Activated T-cell treated with anti-CD3 and anti-CD28 coated beads for 4 hours (primary cell): Measurements from ENCODE around the gene LIPI.
"Not testable (repeated sequence)": the region's sequence is repeated elsewhere in the genome, so short reads cannot be mapped to it uniquely, and the experiment has no call there.

Source experiments
- DNase-seq: peaks from one replicate; pipeline ENCODE4 v3.0.0-alpha.2; 2020

Gene LIPI

GRCh38 chr21:14210738-14211137 is at the start of gene LIPI:
Gene LIPI (minus strand): TSS chr21:14210955. CDS start chr21:14210845, 110 bp downstream.
- no peak for DNase-seq

GRCh38 chr21:14260174-14260764 is 49.5 kb upstream of the LIPI start:
- no peak for DNase-seq

DNA sequence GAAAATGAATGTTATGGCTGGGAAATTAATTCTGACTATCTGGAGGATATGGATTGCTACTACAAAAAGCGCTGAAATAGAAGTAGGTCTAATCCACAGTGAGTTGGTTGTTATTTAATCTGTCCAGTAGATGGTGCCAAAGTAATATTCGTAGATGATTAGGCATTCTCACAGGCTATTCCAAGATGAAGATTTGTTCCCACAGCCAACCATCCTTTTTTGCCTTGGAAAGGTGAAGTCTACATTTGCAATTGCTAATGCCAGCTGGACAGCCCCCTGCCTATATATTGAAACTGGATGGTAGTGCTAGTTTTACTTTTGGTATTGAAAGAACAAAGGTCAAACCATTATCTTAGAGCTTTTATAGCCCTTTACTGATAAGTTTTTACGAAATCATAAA is 49.0 kb upstream of the LIPI start:
- DNase-seq, result no peak

DNA sequence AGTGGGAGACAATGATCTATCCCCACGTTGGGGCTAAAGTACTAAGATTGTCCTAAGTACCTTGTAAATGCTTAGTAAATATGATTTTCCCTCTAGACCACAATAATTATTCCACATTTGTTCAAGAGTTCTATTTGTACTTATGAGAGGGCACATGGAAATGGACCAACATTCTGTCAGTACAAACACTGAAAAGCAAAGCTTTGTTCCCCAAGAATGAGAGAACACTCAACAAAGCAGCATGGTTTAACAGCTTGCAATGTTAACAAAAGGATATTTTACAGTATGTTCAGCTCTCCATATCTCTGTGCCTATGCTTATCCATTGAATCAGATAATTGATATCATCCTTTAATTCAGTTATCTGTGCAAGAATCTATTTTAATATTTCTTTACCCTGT is 40.6 kb upstream of the LIPI start:
- no peak for DNase-seq

DNA sequence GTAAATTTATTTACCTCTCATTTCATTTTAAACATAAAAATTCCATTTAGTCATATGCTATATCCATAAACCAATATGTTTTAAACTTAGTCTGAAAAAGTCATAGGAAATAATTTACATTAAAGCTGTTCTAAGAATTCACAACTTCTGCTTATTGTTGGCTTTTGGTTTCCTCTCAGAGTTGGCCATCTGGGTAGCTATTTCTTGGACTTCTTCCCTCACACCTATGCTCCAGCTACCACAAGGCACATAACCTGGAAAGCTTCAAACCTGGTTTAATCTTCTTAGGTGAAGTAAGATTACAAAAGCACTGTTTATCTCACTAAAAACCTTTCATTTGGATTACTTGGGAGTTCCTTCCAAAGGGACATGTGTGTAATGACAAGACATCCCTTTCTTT is 35.0 kb upstream of the LIPI start:
- DNase-seq, result no peak

DNA sequence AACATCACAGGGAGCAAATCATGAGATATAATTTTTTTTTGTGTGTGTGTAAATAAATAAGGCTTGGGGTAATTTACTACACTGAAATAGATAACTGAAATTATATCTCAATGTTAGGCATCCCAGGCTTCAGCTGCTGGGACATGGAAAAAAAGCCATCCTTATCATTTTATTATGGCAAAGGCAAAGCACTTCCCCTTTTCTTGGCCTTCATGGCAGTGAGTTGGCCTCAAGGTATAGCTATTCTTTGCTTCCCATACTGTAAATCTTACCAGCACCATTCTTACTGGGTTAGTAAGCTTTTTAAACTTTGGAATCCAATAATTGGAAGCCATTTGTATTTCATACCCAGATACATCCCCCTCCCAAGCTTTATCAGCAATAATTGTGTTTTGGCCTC is 34.2 kb upstream of the LIPI start:
- no peak for DNase-seq

- DNase-seq, result no peak
These were observed 33.1 kb upstream of the LIPI start for GRCh38 chr21:14243874-14244273.

DNA sequence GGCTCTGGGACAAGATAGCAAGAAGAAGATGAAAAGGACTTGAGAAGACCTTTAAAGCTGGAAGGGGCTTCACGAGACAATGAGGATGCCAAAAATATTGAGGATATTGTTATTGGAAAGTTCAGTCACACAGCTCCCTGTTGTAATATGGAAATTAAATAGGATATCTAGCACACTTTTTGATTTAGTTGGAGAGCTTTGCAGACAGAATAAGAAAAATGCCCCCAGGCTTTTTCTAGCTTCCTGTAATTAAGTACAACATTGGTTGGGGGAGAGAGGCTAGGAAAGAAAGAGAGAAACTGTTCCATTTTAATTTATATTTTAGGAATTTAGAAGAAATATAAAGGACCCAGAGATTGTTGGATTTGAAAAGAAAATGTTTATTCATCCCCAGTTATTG is 32.7 kb upstream of the LIPI start:
- DNase-seq, result no peak

DNA sequence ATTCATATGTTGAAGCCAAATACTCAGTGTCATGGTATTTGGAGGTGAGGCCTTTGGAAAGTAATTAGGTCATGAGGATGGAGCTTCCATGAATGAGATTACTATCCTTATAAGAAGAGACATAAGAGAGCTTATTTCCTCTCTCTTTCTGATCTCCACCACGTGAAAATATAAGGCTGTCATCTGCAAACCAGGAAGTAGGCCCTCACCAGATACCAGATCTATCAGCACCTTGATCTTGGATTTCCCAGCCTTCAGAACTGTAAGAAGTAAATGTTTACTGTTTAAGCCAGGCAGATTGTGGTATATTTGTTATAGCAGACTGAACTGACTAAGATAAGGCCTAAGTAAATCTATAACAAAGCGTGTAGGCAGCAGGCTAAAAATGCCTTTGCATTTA is 30.5 kb upstream of the LIPI start:
- DNase-seq, result no peak

DNA sequence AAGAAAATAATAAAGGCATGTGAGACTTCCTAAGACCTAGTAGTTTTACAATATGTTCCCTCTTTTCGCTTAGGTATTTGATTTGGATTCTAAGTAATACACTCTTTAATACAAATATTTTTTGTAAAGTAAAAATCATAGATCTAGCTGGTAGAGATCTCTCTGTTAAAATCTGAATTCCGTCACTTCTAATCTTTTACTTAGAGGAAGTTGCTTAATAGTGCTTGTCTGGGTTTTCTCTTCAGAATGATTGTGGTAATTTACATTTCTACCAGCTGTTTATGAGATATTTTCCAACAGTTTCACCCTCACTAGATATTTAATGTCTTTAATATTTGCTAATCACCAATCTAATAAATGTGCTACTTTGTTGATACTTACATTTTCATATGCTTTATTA is 28.5 kb upstream of the LIPI start:
- no peak for DNase-seq

DNA sequence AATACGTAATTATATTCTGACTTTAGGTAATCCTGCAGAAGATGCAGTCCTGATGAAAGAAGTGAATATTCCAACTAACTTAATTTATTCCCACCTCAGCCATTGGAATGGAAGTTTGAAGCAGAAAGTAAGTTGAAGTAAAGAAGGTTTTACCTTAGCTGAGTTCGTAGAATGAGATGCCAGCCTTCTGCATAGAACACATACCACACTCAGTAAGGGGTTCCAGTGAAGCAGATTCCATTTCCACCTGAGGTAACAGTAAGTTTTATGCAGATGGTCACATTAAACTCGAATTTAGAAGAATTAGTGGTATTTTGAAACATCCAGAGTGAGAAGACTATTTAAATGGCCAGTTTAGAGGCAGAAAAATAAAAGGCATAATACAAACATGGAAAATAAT is 25.4 kb upstream of the LIPI start:
- no peak for DNase-seq

DNA sequence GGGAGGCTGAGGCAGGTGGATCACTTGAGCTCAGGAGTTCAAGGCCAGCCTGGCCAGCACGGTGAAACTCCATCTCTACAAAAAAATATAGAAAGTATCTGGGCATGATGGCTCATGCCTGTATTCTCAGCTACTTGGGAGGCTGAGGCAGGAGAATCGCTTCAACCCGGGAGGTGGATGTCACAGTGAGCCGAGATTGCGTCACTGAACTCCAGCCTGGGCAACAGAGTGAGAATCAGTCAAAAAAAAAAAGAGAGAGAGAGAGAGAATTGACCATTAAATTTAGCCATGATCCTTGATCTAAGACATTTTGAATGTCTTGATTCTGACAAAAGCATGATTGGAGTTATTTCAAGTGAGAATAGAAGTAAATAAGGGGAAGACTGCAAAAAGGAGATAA is 24.3 kb upstream of the LIPI start:
- DNase-seq, result no peak

DNA sequence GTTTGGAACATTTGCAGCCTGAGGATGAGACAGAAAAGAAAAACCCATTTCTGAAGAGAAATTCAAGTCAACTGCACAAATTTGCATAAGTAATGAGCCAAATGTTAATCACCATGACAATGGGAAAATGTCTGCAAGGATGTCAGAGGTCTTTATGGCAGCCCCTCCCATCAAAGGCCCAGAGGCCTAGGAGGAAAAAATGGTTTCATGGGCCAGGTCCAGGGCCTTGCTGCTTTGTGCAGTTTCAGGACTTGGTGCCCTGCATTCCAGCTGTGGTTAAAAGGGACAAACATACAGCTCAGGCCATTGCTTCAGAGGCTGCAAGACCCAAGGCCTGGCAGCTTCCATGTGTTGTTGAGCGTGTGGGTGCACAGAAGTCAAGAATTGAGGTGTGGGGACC is 18.6 kb upstream of the LIPI start:
- DNase-seq, result no peak

DNA sequence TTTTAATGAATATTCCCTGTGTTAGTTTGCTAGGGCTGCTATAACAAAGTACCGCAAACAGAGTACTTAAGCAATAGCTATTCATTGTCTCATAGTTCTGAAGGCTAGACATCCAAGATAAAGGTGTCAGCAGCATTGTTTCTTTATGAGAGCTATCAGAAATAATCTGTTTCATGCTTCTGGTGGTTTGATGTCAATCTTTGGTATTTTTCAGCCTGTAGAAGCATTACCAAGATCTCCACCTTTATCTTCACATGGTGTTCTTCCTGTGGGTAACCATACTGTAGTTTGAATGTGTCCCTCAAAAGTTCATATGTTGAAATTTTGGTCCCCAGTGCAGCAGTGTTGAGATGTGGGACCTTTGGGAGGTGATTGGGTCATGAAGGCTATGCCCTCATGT is 12.6 kb upstream of the LIPI start:
- no peak for DNase-seq

DNA sequence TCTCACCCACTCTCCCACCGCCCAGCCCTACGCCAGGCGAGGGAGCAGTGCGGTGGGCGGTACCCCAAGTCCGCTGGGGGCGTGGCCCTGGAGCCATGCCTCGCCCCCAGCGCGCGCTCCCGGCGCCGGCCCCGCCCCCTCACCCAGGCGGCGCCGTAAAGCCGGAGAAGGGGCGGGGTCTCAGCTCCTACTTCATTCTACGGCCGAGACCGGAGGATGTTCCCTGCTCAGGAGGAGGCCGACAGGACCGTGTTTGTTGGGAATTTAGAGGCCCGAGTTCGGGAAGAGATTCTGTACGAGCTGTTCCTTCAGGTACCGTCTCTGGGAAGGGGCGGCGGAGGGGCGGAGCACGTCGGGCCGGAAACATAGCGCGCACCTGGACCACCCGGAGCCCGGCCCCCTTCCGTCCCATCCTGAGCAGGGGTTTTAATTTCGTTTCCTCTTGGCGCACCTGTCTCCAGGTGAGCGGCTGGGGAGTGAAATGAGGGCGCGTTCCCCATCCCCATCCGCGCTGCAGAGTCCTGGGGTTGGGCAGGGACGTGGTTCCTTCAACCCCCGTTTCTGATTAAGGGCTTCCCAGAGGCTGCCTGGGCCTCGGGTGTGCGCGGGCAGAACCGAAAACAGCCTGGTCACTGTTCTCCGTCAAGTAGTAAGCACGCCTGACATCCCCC is 5.4 kb upstream of the LIPI start, which contains the start of gene RBM11:
Gene RBM11 (plus strand): TSS at position 187 of the 671 bp plus-strand sequence. CDS start 30 bp downstream, at position 217.
- peak; percentile 78 for DNase-seq

DNA sequence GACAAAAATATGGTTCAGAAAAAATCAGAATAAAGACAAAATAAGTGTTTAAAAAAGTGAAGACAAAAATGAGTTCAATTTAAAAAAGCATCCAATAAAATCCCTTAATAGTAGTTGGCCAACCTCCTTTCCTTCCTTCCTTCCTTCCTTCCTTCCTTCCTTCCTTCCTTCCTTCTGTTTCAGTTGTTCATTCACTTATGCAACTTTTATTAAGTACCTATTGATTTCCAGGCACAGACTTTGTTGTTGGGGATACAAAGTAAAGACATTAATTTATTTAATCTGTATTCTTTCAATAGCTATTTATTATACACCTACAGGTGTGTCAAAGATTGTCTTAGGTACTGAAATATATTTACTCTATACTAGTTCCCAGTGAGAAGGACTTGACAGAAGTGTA is 2.4 kb upstream of the LIPI start:
- no peak for DNase-seq

- DNase-seq, result no peak
These were observed 4.5 kb downstream of the LIPI start for GRCh38 chr21:14206222-14206621.

DNA sequence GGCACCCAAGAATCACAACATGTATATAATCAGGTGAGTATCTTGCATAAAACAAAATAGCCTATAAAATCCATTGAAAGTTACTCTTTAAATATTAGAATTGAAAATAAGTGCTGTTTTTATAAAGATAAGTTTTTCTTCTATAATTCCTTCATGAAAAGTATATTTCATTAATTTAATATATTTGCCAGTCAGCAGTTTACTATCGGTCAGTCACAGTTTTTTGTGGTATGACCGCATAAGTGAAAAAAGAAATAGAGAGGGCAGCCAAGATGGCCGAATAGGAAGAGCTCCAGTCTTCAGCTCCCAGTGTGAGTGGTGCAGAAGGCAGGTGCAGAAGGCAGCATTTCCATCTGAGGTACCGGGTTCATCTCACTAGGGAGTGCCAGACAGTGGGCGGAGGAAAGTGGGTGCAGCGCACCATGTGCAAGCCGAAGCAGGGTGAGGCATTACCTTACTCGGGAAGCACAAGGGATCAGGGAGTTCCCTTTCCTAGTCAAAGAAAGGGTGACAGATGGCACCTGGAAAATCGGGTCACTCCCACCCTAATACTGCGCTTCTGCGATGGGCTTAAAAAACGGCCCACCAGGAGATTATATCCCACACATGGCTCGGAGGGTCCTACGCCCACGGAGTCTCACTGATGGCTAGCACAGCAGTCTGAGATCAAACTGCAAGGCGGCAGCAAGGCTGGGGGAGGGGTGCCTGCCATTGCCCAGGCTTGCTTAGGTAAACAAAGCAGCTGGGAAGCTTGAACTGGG is 44.1 kb downstream of the LIPI start:
- not testable (repeated sequence) for DNase-seq

GRCh38 chr21:14143999-14144398 is 66.8 kb downstream of the LIPI start:
- no peak for DNase-seq

DNA sequence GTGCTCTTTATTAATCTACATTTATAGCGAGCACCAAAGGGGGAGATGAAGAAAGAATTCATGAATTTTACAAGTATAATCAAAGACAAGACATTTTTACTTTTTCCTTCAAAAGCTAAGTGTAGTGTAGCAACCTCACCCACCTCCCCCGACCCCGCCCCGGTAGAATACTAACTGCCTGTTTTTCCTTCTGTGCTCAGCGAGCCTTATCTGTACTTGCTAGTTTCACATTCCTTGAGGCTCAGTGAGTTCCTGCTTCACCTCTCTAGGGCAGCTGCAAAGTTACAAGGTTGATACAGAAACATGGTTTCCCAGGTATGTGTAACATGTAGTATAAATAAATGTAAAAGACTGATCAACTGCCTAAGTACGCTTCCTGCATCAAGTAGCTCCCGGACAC is 86.5 kb downstream of the LIPI start:
- no peak for DNase-seq

- no peak for DNase-seq
These were observed 89.0 kb downstream of the LIPI start for GRCh38 chr21:14121719-14122118.

- no peak for DNase-seq
These were observed 90.5 kb downstream of the LIPI start for GRCh38 chr21:14120091-14120734.

DNA sequence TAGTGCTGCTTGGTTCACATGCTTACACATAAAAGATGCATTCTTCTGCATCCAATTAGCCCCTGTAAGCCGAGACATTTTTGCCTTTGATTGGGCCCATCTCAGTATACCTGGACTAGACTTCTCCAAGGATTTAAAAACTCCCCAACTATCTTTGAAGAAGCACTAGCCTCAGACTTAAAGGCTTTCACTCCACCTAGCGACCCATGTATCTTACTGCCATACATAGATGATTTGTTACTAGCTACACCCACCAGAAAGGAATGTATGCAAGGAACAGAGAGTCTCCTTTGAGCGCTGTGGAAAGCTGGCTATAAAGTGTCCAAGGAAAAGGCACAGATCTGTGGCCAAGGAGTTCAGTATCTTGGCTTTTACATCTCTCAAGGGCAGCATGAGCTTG is 91.7 kb downstream of the LIPI start:
- no peak for DNase-seq

DNA sequence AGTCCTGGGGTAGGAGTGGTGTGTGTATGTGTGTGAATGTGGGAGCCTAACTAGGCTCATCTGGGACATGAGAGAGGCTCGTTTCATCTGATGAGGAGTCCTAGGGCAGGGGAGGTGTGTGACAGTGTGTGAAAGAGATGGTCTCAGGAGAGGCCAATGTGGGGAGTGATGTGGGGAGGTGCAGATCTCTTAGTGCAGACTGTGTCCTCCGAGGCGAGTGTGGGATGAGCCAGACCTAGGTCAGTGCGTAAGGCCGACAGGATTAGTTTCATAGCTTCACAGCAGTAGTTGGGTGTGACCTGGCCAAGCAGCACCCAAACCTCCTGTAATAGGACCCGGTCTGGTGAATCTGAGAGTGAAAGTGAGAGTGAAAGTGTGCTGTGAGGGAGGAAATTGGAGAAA is 94.7 kb downstream of the LIPI start:
- DNase-seq, result no peak
